Neural progenitor cell (in vitro differentiated cells): ENCODE data around the gene DHRS4. TPM values are rescaled to one million over a fixed set of nuclear protein-coding genes. Genes with fewer than 3 reads are reported as not detected.
"Not testable (repeated sequence)": the region's sequence is repeated elsewhere in the genome, so short reads cannot be mapped to it uniquely, and the experiment has no call there.

Experiments
- DNase-seq: peaks from one replicate; pipeline ENCODE4 v3.0.0-alpha.2; 2016; ENCODE audit warnings: low spot score
- H2AFZ ChIP-seq: fragments of 200-600 bp; sonication (generic); replicated peaks from 2 replicates; pipeline ENCODE4 v1.6.1; 2016; ENCODE audit warnings: antibody characterized with exemption
- H3F3A ChIP-seq: fragments of 200-600 bp; sonication (generic); 2 replicates; pipeline ENCODE4 v1.6.1; 2016; ENCODE audit warnings: antibody characterized with exemption, low read depth
- H3K27ac ChIP-seq: fragments of 200-600 bp; sonication (generic); 2 replicates; pipeline ENCODE4 v1.5.1; 2016; ENCODE audit warnings: mild to moderate bottlenecking
- H3K27me3 ChIP-seq: fragments of 200-600 bp; sonication (generic); 2 replicates; pipeline ENCODE4 v1.6.1; 2016; ENCODE audit warnings: mild to moderate bottlenecking, moderate library complexity
- H3K36me3 ChIP-seq: fragments of 200-600 bp; sonication (generic); 2 replicates; pipeline ENCODE4 v1.5.1; 2016
- H3K4me1 ChIP-seq: fragments of 200-600 bp; sonication (generic); 2 replicates; pipeline ENCODE4 v1.6.1; 2016; ENCODE audit warnings: mixed run types
- H3K4me2 ChIP-seq: fragments of 200-600 bp; sonication (generic); 2 replicates; pipeline ENCODE4 v1.6.1; 2016
- H3K4me3 ChIP-seq: fragments of 200-600 bp; sonication (generic); 2 replicates; pipeline ENCODE4 v1.5.1; 2016
- H3K79me2 ChIP-seq: fragments of 200-600 bp; sonication (generic); 2 replicates; pipeline ENCODE4 v1.6.1; 2016; ENCODE audit warnings: low read depth
- H3K9ac ChIP-seq: fragments of 200-600 bp; sonication (generic); 2 replicates; pipeline ENCODE4 v1.6.1; 2016
- H3K9me3 ChIP-seq: fragments of 200-600 bp; sonication (generic); 2 replicates; pipeline ENCODE4 v1.5.1; 2016; ENCODE audit warnings: low read depth
- H4K20me1 ChIP-seq: fragments of 200-600 bp; sonication (generic); 2 replicates; pipeline ENCODE4 v1.6.1; 2016; ENCODE audit warnings: low read depth
- H3K27ac Mint-ChIP-seq: 3 replicates; pipeline ENCODE4 v1.8.0; 2021; ENCODE audit warnings: mixed read lengths
- H3K27me3 Mint-ChIP-seq: 2 replicates; pipeline ENCODE4 v1.8.0; 2022; ENCODE audit warnings: low read depth, mild to moderate bottlenecking, inconsistent platforms, moderate library complexity, mixed read lengths; ENCODE audit not compliant: insufficient read depth
- H3K36me3 Mint-ChIP-seq: 3 replicates; pipeline ENCODE4 v1.8.0; 2021; ENCODE audit warnings: mixed read lengths
- H3K4me1 Mint-ChIP-seq: 3 replicates; pipeline ENCODE4 v1.8.0; 2021; ENCODE audit warnings: mixed read lengths
- H3K4me3 Mint-ChIP-seq: 3 replicates; pipeline ENCODE4 v1.8.0; 2021; ENCODE audit warnings: mild to moderate bottlenecking, moderate library complexity, mixed read lengths
- H3K9me3 Mint-ChIP-seq: 3 replicates; pipeline ENCODE4 v1.8.0; 2020; ENCODE audit warnings: mixed read lengths
- EZH2 ChIP-seq: fragments of 200-600 bp; sonication (generic); IDR thresholded peaks from 2 replicates; pipeline ENCODE4 v1.6.1; 2017; ENCODE audit warnings: antibody characterized with exemption, mild to moderate bottlenecking, moderate library complexity
- EZH2phosphoT487 ChIP-seq: fragments of 200-600 bp; sonication (generic); IDR thresholded peaks from 2 replicates; pipeline ENCODE4 v1.6.1; 2017; ENCODE audit warnings: antibody characterized with exemption
- total RNA-seq: library from RNA; depleted of rRNA; stranded (reverse); fragments of >200 nt; gene quantifications from 2 replicates; pipeline ENCODE4 v1.2.3, GENCODE V29; 2015; ENCODE audit warnings: low replicate concordance
- TF ChIP-seq, protein P1 (sequence below): fragments of 200-600 bp; sonication (generic); IDR thresholded peaks from 2 replicates; pipeline ENCODE4 v1.5.1; 2017; ENCODE audit warnings: antibody characterized with exemption, mild to moderate bottlenecking

DHRS4 gene
- total RNA-seq, 1 donor from 2014 or later: 18.6 TPM

- H3K27me3 ChIP-seq: no peaks in the 10 kb centered on the region
- no peaks in the 10 kb centered on the region for H3K36me3 Mint-ChIP-seq
- no peak overlapping the region for H3K27ac Mint-ChIP-seq
These were observed 57.5 kb downstream of the DHRS4 start for GRCh38 chr14:24011051-24011450.

DNA sequence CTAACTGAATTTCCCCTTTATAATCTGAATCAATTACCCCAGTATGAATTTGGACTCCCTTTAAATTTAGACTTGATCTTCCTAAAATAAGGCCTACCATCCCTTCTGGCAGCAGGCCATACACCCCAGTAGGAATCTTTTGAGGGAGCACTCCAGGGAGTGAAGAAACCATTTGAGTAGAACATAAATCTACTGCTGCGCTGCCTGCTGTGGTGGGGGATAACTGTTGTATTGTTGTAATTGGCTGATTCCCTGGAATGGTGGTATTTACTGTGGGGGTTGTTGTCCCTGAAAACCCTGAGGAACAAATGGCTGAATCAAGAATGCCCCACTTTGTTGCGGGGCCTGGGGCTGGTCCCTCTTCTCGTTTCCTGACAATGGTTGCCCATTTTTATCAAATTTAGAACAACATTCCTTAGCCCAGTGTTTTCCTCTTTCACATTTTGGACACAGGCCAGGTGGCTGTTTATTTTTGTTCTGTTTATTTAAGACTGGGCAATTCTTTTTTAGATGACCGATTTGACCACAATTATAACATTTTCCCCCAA lies 59.2 kb downstream of the DHRS4 start:
- H3K36me3 ChIP-seq, H3K4me1 Mint-ChIP-seq, H3K27me3 Mint-ChIP-seq, H2AFZ ChIP-seq, H3K36me3 Mint-ChIP-seq, H3K27ac Mint-ChIP-seq, H3K9ac ChIP-seq, H3K9me3 Mint-ChIP-seq, H3K79me2 ChIP-seq, H3K4me3 Mint-ChIP-seq, H4K20me1 ChIP-seq, H3K27me3 ChIP-seq, H3K9me3 ChIP-seq: not testable (repeated sequence)
- H3K4me1 ChIP-seq: peaks cover 34% of the 10 kb centered on the region
- peak overlapping the region; percentile 56 for H3K27ac ChIP-seq
- peak; percentile 60 for DNase-seq
- H3K4me2 ChIP-seq: peak overlapping the region; percentile 59
- peaks cover 21% of the 10 kb centered on the region for H3F3A ChIP-seq
- H3K4me3 ChIP-seq: peak overlapping the region; percentile 32

More at GRCh38 chr14:24011051-24011450, 57.5 kb downstream of the DHRS4 start:
- TF ChIP-seq EZH2: no peak
- no peak for TF ChIP-seq EZH2phosphoT487
- TF ChIP-seq, protein P1, sequence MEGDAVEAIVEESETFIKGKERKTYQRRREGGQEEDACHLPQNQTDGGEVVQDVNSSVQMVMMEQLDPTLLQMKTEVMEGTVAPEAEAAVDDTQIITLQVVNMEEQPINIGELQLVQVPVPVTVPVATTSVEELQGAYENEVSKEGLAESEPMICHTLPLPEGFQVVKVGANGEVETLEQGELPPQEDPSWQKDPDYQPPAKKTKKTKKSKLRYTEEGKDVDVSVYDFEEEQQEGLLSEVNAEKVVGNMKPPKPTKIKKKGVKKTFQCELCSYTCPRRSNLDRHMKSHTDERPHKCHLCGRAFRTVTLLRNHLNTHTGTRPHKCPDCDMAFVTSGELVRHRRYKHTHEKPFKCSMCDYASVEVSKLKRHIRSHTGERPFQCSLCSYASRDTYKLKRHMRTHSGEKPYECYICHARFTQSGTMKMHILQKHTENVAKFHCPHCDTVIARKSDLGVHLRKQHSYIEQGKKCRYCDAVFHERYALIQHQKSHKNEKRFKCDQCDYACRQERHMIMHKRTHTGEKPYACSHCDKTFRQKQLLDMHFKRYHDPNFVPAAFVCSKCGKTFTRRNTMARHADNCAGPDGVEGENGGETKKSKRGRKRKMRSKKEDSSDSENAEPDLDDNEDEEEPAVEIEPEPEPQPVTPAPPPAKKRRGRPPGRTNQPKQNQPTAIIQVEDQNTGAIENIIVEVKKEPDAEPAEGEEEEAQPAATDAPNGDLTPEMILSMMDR: no peak
- H3K9ac ChIP-seq: no peak overlapping the region
- Mint-ChIP-seq H3K4me1 (no peaks in the 10 kb centered on the region), H3K4me3 (no peak overlapping the region), H3K27me3 (peaks cover 4% of the 10 kb centered on the region), H3K9me3 (no peaks in the 10 kb centered on the region)
- no peak overlapping the region for H3K27ac ChIP-seq
- no peaks in the 10 kb centered on the region for H3K9me3 ChIP-seq
- peaks cover 34% of the 10 kb centered on the region for H3K4me1 ChIP-seq
- H3K36me3 ChIP-seq: no peaks in the 10 kb centered on the region
- H4K20me1 ChIP-seq: no peaks in the 10 kb centered on the region
- peak overlapping the region; percentile 27 for H3K4me2 ChIP-seq
- no peaks in the 10 kb centered on the region for H3K79me2 ChIP-seq
- no peak for DNase-seq
- peaks cover 21% of the 10 kb centered on the region for H3F3A ChIP-seq
- H3K4me3 ChIP-seq: no peak overlapping the region
- no peak overlapping the region for H2AFZ ChIP-seq

DNA sequence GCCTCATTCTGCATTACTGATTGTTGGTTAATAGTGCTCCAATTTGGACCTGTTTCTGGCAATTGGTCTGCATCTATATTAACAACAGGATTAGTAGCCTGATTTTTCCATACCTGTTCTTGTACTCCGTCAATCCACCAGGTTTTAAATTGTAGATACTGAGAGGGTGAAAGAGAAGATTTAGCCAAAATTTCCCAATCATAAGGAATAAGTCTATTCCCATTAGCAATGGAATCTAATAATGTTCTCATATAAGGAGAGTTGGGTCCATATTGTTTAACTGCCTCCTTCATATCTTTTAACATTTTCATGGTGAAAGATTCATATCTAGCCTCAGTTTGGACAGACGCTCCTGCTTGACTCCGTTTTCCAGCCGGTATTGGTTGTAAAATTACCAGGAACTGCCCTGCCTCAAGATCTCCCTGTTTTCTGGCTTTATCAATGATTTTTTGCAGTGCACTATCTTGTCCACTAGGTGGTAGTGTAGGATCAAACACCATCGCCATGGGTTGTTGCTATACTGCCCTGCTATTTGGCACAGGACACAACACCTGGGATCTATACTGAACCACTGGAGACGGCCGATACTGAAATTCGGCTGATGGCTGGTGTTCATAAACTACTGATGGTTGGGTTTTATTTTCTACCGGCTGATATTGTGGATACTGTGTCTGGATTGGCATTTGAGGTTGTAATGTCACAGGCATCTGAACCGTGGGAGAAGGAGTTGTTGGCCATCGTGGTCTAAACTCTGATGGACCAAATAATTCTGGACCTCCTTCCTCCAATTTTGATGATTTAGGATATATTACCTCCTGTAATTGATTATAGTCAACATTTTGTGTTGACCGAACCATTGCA lies 60.3 kb downstream of the DHRS4 start:
- Histone ChIP-seq H4K20me1 (no peaks in the 10 kb centered on the region), H3K27ac (no peak overlapping the region), H3K36me3 (no peaks in the 10 kb centered on the region), H3K9me3 (no peaks in the 10 kb centered on the region), H3K27me3 (no peaks in the 10 kb centered on the region), H3K9ac (no peak overlapping the region), H3F3A (peaks cover 21% of the 10 kb centered on the region), H3K4me3 (no peak overlapping the region), H3K4me1 (peaks cover 34% of the 10 kb centered on the region), H2AFZ (no peak overlapping the region), H3K79me2 (no peaks in the 10 kb centered on the region), H3K4me2 (peak overlapping the region; percentile 59)
- H3K27me3 Mint-ChIP-seq: peaks cover 4% of the 10 kb centered on the region
- no peaks in the 10 kb centered on the region for H3K36me3 Mint-ChIP-seq
- H3K4me1 Mint-ChIP-seq: no peaks in the 10 kb centered on the region
- no peak overlapping the region for H3K4me3 Mint-ChIP-seq
- H3K27ac Mint-ChIP-seq: no peak overlapping the region
- no peak for TF ChIP-seq EZH2
- TF ChIP-seq, protein P1: peak; percentile 90
- DNase-seq: peak; percentile 75
- peaks cover 10% of the 10 kb centered on the region for H3K9me3 Mint-ChIP-seq

DNA sequence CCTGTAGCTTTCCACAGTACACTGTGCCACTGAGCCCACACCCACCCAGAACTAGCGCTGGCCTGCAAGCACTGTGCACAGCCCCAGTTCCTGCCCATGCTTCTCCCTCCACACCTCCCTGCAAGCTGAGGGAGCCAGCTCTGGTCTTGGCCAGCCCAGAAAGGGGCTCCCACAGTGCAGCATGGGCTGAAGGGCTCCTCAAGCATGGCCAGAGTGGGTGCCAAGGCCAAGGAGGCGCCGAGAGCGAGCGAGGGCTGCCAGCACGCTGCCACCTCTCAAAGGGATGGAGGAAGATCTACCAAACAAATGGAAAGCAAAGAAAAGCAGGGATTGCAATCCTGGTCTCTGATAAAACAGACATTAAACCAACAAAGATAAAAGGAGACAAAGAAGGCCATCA lies 62.2 kb downstream of the DHRS4 start:
- peaks cover 13% of the 10 kb centered on the region for H3K9me3 Mint-ChIP-seq
- H3K27ac ChIP-seq, H3K36me3 Mint-ChIP-seq, H3K4me3 Mint-ChIP-seq, H3K9ac ChIP-seq, H3K4me1 Mint-ChIP-seq, H3K4me2 ChIP-seq, H3K79me2 ChIP-seq, H2AFZ ChIP-seq, H4K20me1 ChIP-seq, DNase-seq, H3K27me3 ChIP-seq, H3K27ac Mint-ChIP-seq, H3K36me3 ChIP-seq, H3K9me3 ChIP-seq, H3K27me3 Mint-ChIP-seq, H3K4me3 ChIP-seq: not testable (repeated sequence)
- peaks cover 31% of the 10 kb centered on the region for H3K4me1 ChIP-seq
- H3F3A ChIP-seq: peaks cover 21% of the 10 kb centered on the region

Other genes with a start within 250 kb of the DHRS4 start
- 3.6 and 7.4 TPM in 2 replicates for gene DHRS4L2, start 35.2 kb downstream of the DHRS4 start, total RNA-seq
- 0.77 and 1.4 TPM in 2 replicates for gene CARMIL3, start 98.2 kb downstream of the DHRS4 start, total RNA-seq
- gene CPNE6, start 117.8 kb downstream of the DHRS4 start, total RNA-seq: not detected in 2 replicates
- 11.1 and 26.6 TPM in 2 replicates for gene PCK2, start 140.5 kb downstream of the DHRS4 start, total RNA-seq
- gene DCAF11, start 161.0 kb downstream of the DHRS4 start, total RNA-seq: 66.5 and 83.8 TPM in 2 replicates
- 0.54 and 1.9 TPM in 2 replicates for gene NRL, start 161.2 kb downstream of the DHRS4 start, total RNA-seq
- gene FITM1, start 176.9 kb downstream of the DHRS4 start, total RNA-seq: 0.77 and 1.2 TPM in 2 replicates
- gene PSME1, start 182.4 kb downstream of the DHRS4 start, total RNA-seq: 32.7 and 37.5 TPM in 2 replicates
- gene EMC9, start 187.8 kb downstream of the DHRS4 start, total RNA-seq: 14.0 and 23.8 TPM in 2 replicates
- gene PSME2, start 192.8 kb downstream of the DHRS4 start, total RNA-seq: 43.5 and 53.5 TPM in 2 replicates
- gene RNF31, start 193.7 kb downstream of the DHRS4 start, total RNA-seq: 28.8 and 38.3 TPM in 2 replicates
- 6.9 and 9.7 TPM in 2 replicates for gene IRF9, start 207.5 kb downstream of the DHRS4 start, total RNA-seq
- gene REC8, start 218.3 kb downstream of the DHRS4 start, total RNA-seq: 34.6 and 59.8 TPM in 2 replicates
- 15.9 and 35.5 TPM in 2 replicates for gene IPO4, start 235.0 kb downstream of the DHRS4 start, total RNA-seq
- gene TM9SF1, start 241.7 kb downstream of the DHRS4 start, total RNA-seq: 30.5 and 37.6 TPM in 2 replicates